CMK (cell line): ENCODE measurements around the gene BCL10.

Experiments used
- DNase-seq: peaks from one replicate; pipeline ENCODE4 v3.0.0-alpha.2; 2010; ENCODE audit warnings: low read depth

The BCL10 gene

GRCh38 chr1:85220756-85221201, 55.7 kb downstream of the BCL10 start:
- no peak for DNase-seq

- no peak for DNase-seq
Observed at GRCh38 chr1:85219853-85220610, 56.4 kb downstream of the BCL10 start.

GRCh38 chr1:85216697-85217096, 59.7 kb downstream of the BCL10 start:
- DNase-seq: no peak
